Sigmoid colon (tissue), 7 donors: Measurements from ENCODE around the gene P4HTM. TPM values are rescaled to one million over a fixed set of nuclear protein-coding genes. Genes with fewer than 3 reads are reported as not detected.

Experiments used
- DNase-seq: peaks from one replicate; pipeline ENCODE4 v3.0.0-alpha.2; 2019
- H3K27ac ChIP-seq, 4 donors: fragments of 200-600 bp; sonication (generic); one replicate each; pipeline ENCODE4 v1.5.1; 2016 to 2019; ENCODE audit warnings: mild to moderate bottlenecking in 1 of 4
- H3K27me3 ChIP-seq, 3 donors: fragments of 200-600 bp; sonication (generic); one replicate each; pipeline ENCODE4 v1.5.1; 2019; ENCODE audit warnings: mild to moderate bottlenecking in 1 of 3
- H3K36me3 ChIP-seq, 4 donors: fragments of 200-600 bp; sonication (generic); one replicate each; pipeline ENCODE4 v1.5.1; 2016 to 2019
- H3K4me1 ChIP-seq, 4 donors: fragments of 200-600 bp; sonication (generic); one replicate each; pipeline ENCODE4 v1.5.1; 2017 to 2019
- H3K4me3 ChIP-seq, 4 donors: fragments of 200-600 bp; sonication (generic); one replicate each; pipeline ENCODE4 v1.5.1; 2017 to 2019; ENCODE audit warnings: mild to moderate bottlenecking in 2 of 4, moderate library complexity in 1 of 4
- H3K9me3 ChIP-seq, 4 donors: fragments of 200-600 bp in 3 of 4; sonication (generic) in 3 of 4; one replicate each; pipeline versions ENCODE4 v1.5.1 to v1.6.1; 2013 to 2019
- CTCF ChIP-seq, 4 experiments: fragments of 450-650 bp in 3 of 4; fragments of 200-600 bp in 1 of 4; IDR thresholded peaks; one replicate each; pipeline ENCODE4 v1.5.1; 2016 to 2019; ENCODE audit warnings: antibody characterized with exemption in 4 of 4, mild to moderate bottlenecking in 3 of 4, moderate library complexity in 2 of 4
- EP300 ChIP-seq, 4 donors: sonication (generic); formaldehyde crosslinking; IDR thresholded peaks; one replicate each; pipeline ENCODE4 v1.6.1; 2017; ENCODE audit warnings: antibody characterized with exemption in 4 of 4
- POLR2A ChIP-seq, 2 donors: fragments of 450-650 bp; IDR thresholded peaks; one replicate each; pipeline ENCODE4 v1.6.1; 2016; ENCODE audit warnings: antibody characterized with exemption in 2 of 2, mild to moderate bottlenecking in 2 of 2, moderate library complexity in 2 of 2
- POLR2AphosphoS5 ChIP-seq, 4 donors: sonication (generic); formaldehyde crosslinking; IDR thresholded peaks; one replicate each; pipeline ENCODE4 v1.6.1; 2017; ENCODE audit warnings: antibody characterized with exemption in 4 of 4
- WGBS, 2 donors: extraction: QIAGEN DNeasy Blood & Tissue Kit; methylation state at CpG; one replicate each; pipeline ENCODE4 v1.1.7; 2013; 5-methylcytosine and 5-hydroxymethylcytosine counted together
- intact Hi-C: fragments of 100-400 bp; cut with DNase I; formaldehyde crosslinking; loops from one replicate; pipeline ENCODE4 v1.15.1; 2023
- polyA plus RNA-seq, 3 donors: library from polyadenylated mRNA; stranded (reverse); fragments of 200-250 nt; gene quantifications; one replicate each; pipeline ENCODE4 v1.2.3, GENCODE V29; 2013
- total RNA-seq, 4 donors: library from RNA; depleted of rRNA; stranded (reverse); fragments of >200 nt; gene quantifications; one replicate each; pipeline ENCODE4 v1.1.0, GENCODE V29; 2016
- donor health status: healthy with polysubstance abuse.
- donor health status: Bipolar disorder and iron deficiency.
- donor health status: healthy.

Gene P4HTM
- total and polyA plus RNA-seq, 7 donors = 5.4 to 41.3 (median 30.9) TPM

- no peak for DNase-seq
- 14 to 75% methylated on average over 7 of the region's 7 CpGs for WGBS, 2 donors
- TF ChIP-seq POLR2AphosphoS5 (IDR thresholded peaks at IDR 0.05) = no peak
- no peak for TF ChIP-seq POLR2A (IDR thresholded peaks at IDR 0.05)
- TF ChIP-seq CTCF (IDR thresholded peaks at IDR 0.05) = no peak
- TF ChIP-seq EP300 (IDR thresholded peaks at IDR 0.05) = no peak
- no peaks in the 10 kb centered on the region for H3K9me3 ChIP-seq
- peaks cover 21 to 92% (median 47%) of the 10 kb centered on the region in 4 donors for H3K36me3 ChIP-seq
- no peak overlapping the region for H3K4me3 ChIP-seq
- H3K4me1 ChIP-seq = no peaks in the 10 kb centered on the region
- no peaks in the 10 kb centered on the region for H3K27me3 ChIP-seq
- no peak overlapping the region for H3K27ac ChIP-seq
- intact Hi-C loops = no loop called here
Measured at GRCh38 chr3:48966876-48967361, 23.1 kb upstream of the P4HTM start.

- Histone ChIP-seq H3K27ac (no peak overlapping the region), H3K27me3 (no peaks in the 10 kb centered on the region), H3K4me3 (no peak overlapping the region), H3K36me3 (peaks cover 40 to 98% (median 74%) of the 10 kb centered on the region in 4 donors), H3K4me1 (no peaks in the 10 kb centered on the region), H3K9me3 (no peaks in the 10 kb centered on the region)
- WGBS, 2 donors = 94 to 98% methylated on average over 6 of the region's 6 CpGs
- no peak for TF ChIP-seq POLR2AphosphoS5 (IDR thresholded peaks at IDR 0.05)
- TF ChIP-seq CTCF (IDR thresholded peaks at IDR 0.05) = no peak
- no peak for TF ChIP-seq POLR2A (IDR thresholded peaks at IDR 0.05)
- no peak for TF ChIP-seq EP300 (IDR thresholded peaks at IDR 0.05)
- no peak for DNase-seq
- intact Hi-C loops = no loop called here
Measured at GRCh38 chr3:48970586-48970985, 19.5 kb upstream of the P4HTM start.

- intact Hi-C loops = no loop called here
- no peak overlapping the region for H3K27ac ChIP-seq
- peaks cover 62 to 100% (median 88%) of the 10 kb centered on the region in 4 donors for H3K36me3 ChIP-seq
- H3K27me3 ChIP-seq = no peaks in the 10 kb centered on the region
- no peaks in the 10 kb centered on the region for H3K4me1 ChIP-seq
- no peaks in the 10 kb centered on the region for H3K9me3 ChIP-seq
- WGBS, 2 donors = 89 to 93% methylated on average over 10 of the region's 10 CpGs
- TF ChIP-seq EP300 (IDR thresholded peaks at IDR 0.05) = no peak
- no peak for TF ChIP-seq CTCF (IDR thresholded peaks at IDR 0.05)
- no peak for TF ChIP-seq POLR2A (IDR thresholded peaks at IDR 0.05)
- TF ChIP-seq POLR2AphosphoS5 (IDR thresholded peaks at IDR 0.05) = no peak
- no peak overlapping the region for H3K4me3 ChIP-seq
- DNase-seq = no peak
Measured at GRCh38 chr3:48974076-48974864, 15.8 kb upstream of the P4HTM start.

- Histone ChIP-seq H3K4me1 (no peaks in the 10 kb centered on the region), H3K27ac (no peak overlapping the region), H3K36me3 (peaks cover 71 to 100% (median 77%) of the 10 kb centered on the region in 4 donors), H3K4me3 (no peak overlapping the region), H3K27me3 (no peaks in the 10 kb centered on the region), H3K9me3 (no peaks in the 10 kb centered on the region)
- intact Hi-C loops = no loop called here
- WGBS, 2 donors = 95 to 97% methylated on average over 3 of the region's 3 CpGs
- DNase-seq = no peak
- no peak for TF ChIP-seq POLR2A (IDR thresholded peaks at IDR 0.05)
- no peak for TF ChIP-seq EP300 (IDR thresholded peaks at IDR 0.05)
- no peak for TF ChIP-seq POLR2AphosphoS5 (IDR thresholded peaks at IDR 0.05)
Measured at GRCh38 chr3:48979451-48979850, 10.6 kb upstream of the P4HTM start.

GRCh38 chr3:48980295-48980694 is 9.7 kb upstream of the P4HTM start:
- Histone ChIP-seq H3K4me3 (no peak overlapping the region), H3K27ac (no peak overlapping the region), H3K36me3 (peaks cover 63 to 100% (median 74%) of the 10 kb centered on the region in 4 donors), H3K4me1 (no peaks in the 10 kb centered on the region), H3K27me3 (no peaks in the 10 kb centered on the region), H3K9me3 (no peaks in the 10 kb centered on the region)
- intact Hi-C loops = no loop called here
- DNase-seq = no peak
- TF ChIP-seq CTCF (IDR thresholded peaks at IDR 0.05) (no peak), EP300 (IDR thresholded peaks at IDR 0.05) (no peak), POLR2AphosphoS5 (IDR thresholded peaks at IDR 0.05) (no peak), POLR2A (IDR thresholded peaks at IDR 0.05) (no peak)
- 92 to 93% methylated on average over 4 of the region's 4 CpGs for WGBS, 2 donors
